GM13976 (cell line): ENCODE data around the gene ANGPTL5.

Experiments
- DNase-seq: peaks from one replicate; pipeline ENCODE4 v3.0.0; 2012; ENCODE audit warnings: low spot score
- in situ Hi-C: fragments of 300-500 bp; cut with MboI; formaldehyde crosslinking; loops from one replicate; pipeline ENCODE4 v1.12.0; 2022; ENCODE audit warnings: low sequenced_read_pairs, mixed read lengths, inconsistent platforms; ENCODE audit not compliant: unreplicated experiment
- TF ChIP-seq, protein P1 (sequence below): IDR thresholded peaks from 2 replicates; pipeline ENCODE4 v1.5.1; 2012; ENCODE audit warnings: borderline replicate concordance, mild to moderate bottlenecking; ENCODE audit not compliant: insufficient read depth; ENCODE audit errors: extremely low read depth, missing control alignments, control extremely low read depth

Gene ANGPTL5

DNA sequence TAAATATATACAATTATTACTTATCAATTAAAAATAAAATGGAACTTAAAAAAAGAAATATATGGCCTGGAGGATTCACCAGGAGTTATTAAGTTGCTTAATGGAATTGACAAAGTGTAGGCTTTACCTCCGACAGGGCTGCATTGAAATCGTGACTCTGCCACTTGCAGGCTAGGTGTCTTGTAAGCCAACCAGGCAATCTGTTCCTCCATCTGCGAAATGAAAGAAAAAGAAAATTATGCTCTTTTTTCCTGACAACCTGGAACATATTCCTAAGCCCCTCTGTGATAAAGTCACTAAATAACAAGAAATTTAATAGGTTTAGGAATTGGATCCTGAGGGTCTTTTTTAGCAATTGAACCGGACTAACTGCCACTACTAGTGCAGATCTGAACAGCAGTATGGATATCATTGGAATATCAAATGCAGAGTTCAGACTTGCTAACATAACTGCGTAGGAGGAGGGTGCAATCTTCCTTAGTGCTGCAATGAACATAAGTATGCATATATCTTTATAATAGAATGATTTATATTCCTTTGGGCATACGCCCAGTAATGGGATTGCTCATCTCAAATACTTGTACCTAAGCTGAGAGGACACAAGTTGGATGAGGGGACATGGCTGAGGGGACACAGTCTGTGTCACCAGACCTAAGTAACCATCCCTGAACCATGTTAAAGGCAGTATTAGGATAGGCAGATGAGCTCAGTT is 44.0 kb downstream of the ANGPTL5 start:
- TF ChIP-seq, protein P1, sequence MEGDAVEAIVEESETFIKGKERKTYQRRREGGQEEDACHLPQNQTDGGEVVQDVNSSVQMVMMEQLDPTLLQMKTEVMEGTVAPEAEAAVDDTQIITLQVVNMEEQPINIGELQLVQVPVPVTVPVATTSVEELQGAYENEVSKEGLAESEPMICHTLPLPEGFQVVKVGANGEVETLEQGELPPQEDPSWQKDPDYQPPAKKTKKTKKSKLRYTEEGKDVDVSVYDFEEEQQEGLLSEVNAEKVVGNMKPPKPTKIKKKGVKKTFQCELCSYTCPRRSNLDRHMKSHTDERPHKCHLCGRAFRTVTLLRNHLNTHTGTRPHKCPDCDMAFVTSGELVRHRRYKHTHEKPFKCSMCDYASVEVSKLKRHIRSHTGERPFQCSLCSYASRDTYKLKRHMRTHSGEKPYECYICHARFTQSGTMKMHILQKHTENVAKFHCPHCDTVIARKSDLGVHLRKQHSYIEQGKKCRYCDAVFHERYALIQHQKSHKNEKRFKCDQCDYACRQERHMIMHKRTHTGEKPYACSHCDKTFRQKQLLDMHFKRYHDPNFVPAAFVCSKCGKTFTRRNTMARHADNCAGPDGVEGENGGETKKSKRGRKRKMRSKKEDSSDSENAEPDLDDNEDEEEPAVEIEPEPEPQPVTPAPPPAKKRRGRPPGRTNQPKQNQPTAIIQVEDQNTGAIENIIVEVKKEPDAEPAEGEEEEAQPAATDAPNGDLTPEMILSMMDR = no peak
- in situ Hi-C loops = no loop called here
- no peak for DNase-seq

DNA sequence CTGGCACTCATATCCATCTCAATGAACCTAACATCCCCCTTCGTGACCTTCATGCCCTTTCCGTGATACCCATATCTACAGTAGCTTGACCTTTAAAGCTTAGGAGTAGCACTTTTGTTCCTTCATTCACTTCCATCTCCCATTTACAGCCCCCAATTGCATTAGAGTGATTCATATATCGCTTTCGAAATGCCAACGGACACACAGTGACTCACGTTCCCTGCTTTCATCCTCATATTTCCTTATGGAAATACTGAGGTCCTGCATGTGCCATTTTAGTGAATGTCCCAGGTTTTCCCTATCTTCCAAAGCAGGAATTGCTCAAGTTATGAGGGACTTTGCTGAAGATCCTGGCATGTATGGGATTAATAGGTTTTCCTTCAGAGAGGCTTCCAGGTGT is 45.8 kb downstream of the ANGPTL5 start:
- TF ChIP-seq, protein P1 = no peak
- no peak for DNase-seq
- in situ Hi-C loops = no loop called here

DNA sequence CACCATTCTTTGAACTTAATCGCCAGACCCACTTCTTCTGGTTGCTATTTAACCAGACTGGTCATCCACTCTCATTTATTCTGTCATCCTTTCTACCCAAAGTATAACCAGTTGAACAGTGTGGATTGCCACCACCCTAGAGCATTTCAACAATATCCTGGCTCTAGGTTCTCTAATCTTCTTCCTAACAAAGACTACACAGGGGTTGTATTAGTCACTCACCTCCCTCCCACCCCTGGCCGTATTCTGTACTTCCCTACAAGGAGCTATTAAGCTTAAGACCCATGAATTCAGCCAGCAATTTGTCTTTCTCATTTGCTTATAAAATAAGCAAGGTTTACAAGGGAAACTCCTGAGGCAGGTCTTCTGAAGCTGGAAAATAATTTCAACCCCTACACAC is 48.4 kb downstream of the ANGPTL5 start:
- in situ Hi-C loops = no loop called here
- no peak for DNase-seq
- TF ChIP-seq, protein P1 = no peak

DNA sequence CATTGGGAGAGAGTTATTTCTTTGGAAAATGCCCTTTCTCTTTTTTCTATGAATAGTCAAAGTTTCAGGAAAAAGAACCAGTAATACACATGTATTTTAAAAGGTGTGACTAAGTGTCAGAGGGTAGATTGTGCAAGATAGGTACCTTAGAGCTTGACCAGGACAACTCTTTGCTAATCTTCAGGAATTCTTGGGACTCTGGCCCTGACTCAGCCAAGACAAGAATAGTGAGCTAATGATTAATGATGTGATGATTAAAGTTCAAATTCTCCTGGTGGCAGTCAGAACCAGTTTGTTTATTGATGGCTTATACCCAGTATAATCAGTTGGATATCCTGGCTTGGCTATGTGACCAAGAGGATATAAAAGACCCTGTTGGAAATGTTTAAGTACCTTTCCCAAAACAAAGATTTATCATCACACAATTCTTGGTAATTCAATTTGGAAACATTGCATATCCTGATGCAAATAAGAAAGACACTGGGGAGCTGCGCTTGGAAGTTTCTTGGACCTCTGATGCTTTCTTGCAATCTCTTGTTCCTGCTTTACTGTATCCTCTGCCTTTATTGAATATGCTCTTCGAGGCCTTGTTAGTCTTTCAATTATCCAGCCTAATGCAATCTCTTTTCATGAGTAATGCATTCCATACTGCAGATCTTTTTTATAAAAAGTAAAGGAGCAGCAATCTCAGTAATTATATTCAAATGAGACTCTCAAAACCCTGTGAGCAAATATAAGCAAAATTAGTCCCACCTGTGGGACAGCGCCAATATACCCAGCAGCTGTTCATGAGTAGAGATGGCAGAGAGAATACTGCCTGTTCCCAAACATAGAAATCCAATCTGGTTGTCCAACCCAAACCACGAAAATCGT is 49.5 kb downstream of the ANGPTL5 start:
- in situ Hi-C loops = no loop called here
- DNase-seq = no peak
- TF ChIP-seq, protein P1 = no peak

DNA sequence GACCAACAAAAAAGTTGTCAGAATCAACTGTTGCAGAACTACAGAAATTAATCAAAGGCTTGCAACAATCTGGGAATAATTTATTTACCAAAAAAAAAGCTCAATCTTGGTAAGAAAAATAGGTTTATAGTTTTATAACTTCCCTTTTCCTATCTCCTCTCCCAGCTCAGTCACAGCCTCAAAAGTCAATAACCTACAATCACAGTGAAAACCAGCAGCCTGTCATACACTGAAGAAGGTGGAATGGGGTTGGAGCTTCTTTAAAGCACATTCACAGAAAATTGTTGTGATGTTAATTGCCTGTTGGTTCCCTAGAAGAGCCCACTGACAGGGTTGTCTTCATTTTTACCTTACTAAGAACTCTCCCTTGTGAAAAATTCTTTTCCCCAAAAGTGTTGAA is 52.2 kb downstream of the ANGPTL5 start:
- in situ Hi-C loops = no loop called here
- TF ChIP-seq, protein P1 = no peak

DNA sequence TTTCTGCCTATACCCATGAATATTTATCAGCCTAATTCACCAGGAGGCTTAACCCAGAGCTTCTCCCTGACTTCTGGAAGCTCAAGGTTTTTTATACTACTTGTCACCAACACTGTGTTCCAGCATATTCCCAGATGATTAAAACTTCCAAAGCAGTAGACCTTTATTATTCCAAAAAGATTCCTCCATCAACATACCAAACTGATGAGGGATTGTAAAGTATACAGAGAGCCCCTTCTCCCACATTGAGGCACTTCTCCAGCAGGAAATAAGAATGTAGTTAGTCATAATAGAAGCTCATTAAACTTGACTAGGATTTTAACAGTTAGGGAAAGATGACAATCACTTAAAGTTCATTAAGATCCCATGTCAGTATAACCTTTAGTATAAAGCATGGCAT is 53.0 kb downstream of the ANGPTL5 start:
- no peak for DNase-seq
- in situ Hi-C loops = no loop called here
- TF ChIP-seq, protein P1 = no peak

More for the DNA sequence above, 52.2 kb downstream of the ANGPTL5 start:
- DNase-seq = no peak
